Stimulated activated CD4-positive, alpha-beta T cell treated with anti-CD3 and anti-CD28 coated beads, Interleukin-12 subunit alpha, Interleukin-12 subunit beta, amount 100 ng/mL, for 4 hours (primary cell): ENCODE measurements around the gene MYH7.

Experiments used
- DNase-seq: peaks from one replicate; pipeline ENCODE4 v3.0.0-alpha.2; 2020

The MYH7 gene

DNA sequence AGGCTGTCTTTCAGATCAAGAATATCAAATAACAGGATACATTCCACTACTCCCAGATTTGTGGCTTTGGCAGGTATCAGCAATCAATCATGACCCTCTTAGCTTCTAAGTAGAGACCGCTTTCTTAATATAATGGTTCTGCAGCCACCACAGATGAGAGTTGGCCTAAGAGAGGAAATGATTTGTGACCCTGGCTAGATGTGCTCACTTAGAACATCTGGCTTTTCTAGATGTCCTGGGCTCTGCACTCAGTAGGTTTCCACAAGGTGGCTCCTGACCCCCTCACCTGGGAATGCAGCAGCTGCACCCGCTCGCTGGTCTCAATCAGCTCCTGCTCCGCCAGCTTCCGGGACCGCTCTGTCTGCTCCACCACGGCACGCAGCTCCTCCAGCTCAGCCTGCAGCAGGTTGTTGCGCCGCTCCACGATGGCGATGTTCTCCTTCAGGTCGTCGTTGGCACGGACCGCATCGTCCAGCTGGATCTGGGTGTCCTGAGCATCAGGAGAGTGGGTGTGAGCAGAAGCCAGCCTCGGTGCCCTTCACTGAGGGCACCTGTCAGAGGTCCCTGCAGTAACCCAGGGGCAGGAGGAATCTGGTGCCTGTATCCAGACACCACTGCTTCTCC is 49.7 kb downstream of the MYH7 start:
- DNase-seq: no peak

DNA sequence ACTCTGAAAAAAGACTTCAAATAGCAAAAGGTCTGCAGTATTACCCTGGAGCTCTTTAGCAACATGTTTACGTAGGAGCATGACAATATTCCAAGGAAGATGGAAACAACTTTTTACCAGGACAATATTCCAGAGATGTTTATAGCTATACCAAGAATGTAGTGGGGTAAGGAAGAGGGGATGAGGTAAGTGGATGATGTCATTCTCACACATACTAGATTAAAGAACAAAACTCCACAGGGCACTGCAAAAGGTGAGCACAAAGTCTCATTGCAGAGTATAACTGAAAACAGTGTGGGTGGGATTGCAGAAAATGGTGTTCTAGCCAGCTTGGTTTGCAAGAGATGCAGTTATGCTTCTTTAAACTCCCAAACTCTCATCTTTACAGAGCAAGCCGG is 50.2 kb downstream of the MYH7 start:
- DNase-seq: no peak

DNA sequence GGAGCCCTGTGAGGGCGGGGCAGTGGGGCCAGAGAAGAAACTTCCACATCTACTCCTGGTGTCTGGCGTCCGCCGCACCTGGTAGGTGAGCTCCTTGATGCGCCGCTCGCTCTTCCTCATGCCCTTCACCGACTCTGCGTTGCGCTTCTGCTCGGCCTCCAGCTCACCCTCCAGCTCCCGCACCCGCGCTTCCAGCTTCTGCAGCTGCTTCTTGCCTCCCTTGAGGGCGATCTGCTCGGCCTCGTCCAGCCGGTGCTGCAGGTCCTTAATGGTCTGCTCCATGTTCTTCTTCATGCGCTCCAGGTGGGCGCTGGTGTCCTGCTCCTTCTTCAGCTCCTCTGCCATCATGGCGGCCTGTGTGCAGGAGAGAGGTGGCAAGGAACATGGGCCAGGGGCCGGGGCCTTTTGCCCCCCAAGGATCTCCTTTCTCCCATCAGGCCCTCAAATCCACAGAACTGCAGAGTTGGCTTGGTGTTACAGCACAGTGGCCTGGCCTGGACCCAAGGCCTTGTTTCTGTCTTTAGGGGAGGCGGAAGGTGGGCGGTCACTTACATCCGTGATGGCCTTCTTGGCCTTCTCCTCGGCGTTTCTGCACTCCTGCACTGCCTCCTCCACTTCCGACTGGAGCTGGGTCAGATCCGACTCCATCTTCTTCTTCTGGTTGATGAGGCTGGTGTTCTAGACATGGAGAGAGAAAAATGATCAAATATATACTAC is 50.9 kb downstream of the MYH7 start:
- no peak for DNase-seq

DNA sequence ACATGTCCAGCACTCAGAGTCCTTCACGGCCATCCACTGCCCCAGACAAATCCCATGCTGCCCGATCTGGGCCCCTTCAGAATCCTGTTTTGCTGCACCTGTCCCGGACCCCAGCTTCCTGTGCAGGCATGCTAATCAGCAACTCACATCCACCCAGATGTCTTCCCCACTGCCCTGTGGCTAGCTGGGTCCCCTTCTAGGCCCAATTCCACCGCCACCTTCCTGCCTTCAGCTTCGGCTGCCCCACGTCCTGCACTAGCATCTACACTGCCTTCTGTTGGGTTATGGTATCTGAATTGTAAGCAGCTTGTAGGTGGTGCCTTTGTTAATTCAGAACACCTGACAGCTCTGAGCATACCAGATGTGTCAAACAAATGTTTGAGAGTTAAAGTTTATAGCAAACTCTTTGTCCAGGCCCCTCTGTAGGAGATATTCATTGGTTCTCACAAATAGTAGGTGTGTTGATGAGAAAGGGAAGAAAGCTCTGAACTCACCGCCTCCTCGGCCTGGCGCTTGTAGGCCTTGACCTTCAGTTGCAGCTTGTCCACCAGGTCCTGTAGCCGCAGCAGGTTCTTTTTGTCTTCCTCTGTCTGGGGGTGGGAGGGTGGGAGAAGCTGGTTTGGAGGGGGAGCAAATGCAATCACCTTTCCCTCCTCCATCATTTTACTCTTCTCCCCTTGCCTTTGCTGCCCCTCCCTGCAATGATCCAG is 52.6 kb downstream of the MYH7 start:
- no peak for DNase-seq

DNA sequence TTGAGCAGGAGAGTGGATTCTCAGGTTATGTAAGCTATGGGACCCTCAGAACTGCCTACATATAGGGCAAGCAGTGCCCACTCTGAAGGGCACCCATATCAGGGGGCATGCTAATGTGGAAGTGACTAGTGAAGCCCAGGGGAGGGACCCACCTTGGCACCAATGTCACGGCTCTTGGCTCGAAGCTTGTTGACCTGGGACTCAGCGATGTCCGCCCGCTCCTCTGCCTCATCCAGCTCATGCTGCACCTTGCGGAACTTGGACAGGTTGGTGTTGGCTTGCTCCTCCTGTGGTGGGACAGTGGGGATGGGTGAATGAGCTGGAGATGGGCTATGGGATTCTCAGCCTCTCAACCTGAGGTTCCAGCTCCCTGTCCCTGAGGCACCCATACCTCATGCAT is 53.2 kb downstream of the MYH7 start:
- DNase-seq: no peak

DNA sequence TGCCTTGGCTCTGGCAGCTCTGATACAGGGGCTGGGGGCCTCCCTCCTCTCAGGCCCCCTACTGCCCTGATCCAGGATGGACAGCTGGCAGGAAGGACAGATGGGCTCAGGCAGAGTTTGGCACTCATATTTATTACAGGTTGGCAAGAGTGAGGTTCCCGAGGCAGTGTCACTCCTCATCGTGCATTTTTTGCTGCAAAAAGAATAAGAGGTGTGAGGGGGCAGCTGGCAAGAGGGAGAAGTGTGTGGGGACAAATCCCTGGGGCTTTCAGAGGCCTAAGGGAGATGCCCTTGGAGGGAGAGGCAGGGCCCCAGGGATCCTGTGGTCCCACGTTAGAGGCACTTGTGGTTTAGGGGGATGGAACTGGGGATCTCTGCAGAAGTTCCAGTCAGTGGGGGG is 53.6 kb downstream of the MYH7 start:
- DNase-seq: no peak

DNA sequence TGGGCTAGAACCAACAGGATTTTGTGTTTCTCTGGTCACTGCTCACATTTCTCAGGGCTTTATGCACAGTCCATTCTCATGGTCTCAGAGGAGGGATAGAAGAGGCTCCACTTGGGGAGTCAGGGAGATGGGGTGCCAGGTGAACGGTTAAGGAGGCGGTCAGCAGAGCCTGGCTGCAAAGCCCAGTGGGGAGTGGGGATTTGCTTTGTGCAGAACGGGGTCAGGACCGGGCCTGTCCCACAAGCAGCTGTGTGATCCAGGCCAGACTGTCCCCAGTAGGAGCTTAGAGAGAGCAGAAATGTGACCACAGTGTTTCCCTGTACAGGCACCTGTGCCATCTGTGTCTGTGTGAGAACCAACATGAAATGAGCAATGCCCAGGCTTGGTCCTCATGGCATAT is 54.5 kb downstream of the MYH7 start:
- no peak for DNase-seq

DNA sequence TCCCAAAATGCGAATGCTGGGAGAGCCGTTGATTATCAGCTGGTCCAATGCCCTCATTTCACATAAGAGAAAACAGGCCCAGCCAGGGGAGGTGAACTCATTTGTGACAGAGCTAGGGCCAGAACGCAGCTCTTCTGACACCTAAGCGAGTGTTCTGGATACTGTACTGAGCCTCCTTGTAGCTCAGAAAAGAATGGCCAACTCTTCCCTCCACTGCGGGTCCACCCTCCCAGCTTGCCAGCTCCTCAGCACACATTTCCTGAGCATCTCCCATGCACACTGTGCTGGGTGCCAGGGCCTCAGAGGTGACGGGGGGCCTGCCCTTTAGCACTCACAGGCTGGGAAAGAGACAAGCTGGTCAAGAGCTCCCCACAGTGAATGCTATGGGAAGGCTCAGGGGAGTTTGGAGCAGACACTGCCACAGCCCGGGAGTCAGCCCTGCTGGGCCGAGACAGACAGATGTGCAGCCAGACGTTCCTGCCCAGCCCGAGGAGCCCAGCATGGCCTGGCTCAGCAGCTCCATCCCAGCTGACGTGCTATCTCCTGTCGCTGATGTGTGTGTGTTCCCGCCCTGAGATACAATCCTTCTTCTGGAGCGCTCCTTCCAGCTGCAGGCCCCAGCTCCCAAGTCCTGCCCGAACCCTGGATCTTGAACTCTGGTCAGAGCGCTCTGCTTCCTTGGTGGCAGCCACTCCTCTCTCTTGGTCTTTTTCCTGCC is 55.1 kb downstream of the MYH7 start:
- no peak for DNase-seq

DNA sequence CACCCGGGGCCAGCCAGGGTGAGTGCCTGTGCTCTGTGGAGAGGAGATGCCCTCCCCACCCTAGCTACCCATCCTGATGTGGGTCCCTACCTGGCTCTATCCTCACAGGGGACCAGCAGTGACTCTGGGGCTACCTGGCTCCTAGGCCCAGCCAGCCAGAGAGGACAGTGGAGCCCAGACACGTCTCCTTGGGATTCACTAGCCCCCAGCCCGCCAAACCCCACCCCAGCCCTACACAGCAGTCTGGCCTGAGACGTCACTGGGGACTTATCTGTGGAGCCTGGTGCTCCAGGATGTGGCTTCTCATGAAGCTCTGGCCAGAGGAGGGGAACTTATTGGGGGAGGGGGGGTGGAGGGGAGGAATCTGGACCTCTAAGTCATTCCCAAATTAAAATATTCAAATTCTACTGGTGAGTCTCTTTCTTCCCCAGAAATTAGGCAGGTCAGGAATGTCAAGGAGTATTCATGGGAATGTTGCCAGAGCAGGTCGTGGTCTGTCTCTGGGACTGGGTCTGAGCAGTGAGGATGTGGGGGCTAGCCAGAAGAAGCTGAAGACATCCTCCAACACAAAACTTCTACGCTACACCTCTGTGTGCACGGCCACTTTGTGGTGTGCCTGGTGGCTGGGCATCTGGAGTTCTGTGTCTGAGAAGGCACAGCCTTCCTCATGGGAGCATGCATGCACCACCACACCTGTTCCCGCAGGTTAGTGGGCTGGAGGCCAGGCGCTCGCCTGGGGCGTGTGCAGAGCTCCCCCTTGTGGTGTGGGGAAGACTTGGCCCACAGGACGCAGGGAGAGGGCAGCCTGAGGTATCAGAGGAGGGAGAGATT is 55.9 kb downstream of the MYH7 start:
- peak; percentile 65 for DNase-seq

DNA sequence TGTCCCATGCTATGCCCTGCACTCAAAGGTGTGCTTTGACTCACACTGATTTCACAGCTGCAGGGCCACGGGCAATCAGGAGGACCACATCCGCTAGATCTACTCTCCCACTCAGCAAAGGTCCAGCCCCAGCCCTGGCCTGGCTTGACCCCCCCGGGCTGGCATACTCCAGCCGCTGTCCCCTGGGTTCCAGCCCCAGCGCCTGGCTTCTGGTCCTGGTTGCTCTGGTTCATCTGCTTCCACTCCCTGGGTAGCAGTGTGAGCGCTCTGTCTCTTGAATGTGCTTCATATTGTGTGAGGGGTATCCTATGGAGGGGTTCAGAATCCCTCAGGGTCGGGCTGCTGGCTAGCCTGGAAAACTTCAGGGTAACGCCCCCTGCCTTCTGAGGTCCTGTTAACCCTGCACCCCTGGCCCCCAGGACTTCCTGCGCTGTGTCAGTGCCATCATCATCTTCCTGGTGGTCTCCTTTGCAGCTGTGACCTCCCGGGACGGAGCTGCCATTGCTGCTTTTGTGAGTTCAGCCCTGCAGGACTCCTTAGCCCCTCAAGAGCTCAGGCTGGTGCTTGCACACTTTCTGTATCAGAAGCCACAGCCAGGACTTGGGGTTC is 56.7 kb downstream of the MYH7 start:
- no peak for DNase-seq

DNA sequence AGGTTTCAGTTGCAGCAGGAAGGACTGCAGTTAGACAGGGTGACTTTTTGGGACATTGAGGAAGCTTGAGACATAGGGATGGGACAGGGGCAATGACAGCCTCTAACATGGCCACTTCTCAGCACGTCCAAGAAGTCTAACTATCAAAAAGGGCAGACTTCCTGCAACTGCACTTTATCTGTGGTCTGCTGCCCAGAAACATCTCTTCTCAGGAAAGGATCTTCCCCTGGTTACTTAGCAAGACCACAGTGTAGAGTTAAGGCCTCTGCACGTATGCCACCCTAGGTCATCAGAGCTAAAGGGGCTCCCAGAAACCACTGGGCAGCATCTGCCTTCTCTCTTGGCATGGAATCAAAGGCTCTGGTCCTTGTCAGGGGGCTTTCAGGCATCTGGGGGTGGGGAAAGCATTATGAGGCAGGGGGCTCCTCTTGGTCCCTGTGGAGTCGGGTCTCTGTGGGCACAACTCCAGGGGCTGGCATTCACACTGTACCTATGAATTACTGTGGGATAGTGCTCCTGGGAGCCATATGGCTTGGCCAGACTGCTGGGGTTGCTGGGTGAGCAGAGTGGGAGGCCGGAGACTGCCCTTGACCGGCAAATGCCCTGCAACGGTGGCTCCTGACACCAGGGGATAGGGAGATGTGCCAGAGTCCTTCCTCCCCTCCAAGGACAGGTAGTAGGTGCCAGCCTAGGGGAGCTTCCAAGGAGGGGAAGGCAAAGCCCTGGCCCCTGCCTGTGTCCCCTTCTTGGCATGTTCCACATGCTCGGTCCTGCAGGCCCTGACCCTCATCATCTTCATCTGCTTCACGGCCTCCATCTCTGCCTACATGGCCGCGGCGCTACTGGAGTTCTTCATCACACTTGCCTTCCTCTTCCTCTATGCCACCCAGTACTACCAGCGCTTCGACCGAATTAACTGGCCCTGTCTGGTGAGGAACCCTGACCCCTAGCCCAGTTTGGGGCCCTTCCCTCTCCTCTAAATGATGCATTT is 57.6 kb downstream of the MYH7 start:
- DNase-seq: no peak

DNA sequence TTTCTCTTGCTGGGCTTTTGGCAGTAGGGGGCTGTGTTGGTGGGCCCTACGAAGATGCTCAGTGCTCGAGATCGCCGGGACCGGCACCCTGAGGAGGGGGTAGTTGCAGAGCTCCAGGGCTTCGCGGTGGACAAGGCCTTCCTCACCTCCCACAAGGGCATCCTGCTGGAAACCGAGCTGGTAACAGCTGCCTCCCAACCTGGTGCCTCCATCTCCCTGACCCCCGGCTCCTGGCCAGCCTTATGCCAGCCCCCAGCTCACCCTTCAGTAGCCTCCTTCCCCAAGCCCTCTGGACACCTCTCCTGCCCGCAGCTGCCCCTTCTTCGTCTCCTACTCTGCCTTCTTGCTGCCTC is 58.3 kb downstream of the MYH7 start:
- no peak for DNase-seq

DNA sequence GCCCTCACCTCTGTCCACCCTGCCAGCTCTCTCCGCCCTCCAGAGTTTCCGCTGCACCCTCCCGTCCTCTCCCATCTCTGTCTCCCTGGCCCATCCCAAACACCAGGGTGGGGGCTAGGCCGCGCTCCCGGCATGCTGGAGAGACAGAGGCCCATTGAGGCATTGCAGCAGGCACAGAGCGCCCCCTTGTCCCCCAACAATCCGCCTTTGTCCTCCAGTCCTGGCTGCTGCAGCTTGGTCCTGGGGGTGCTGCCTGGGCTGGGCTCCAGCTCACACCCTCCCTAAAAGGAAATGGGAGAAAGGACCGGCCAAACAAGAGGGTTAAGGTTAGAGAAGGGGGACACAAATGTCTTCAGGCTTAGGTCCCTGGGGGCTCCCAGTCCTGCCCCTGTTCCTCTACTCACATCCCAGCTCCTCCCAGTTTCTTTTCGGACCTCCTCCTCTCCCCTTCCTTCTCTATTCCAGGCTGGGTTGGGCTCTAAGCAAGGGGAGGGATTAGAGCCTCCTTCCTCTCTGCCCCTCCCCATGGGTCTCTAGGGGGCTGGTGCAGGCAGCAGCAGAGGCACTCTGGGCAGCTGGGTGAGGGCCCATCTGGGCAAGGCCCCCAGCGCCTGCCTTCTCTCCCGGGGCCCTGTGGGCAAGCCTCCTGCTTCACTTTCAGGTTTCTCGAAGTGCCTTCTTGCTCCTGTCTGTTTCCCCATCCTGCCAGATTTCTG is 58.8 kb downstream of the MYH7 start, which contains the start of gene CMTM5:
CMTM5 (plus strand) TSS at position 565 of the 716 bp plus-strand sequence. CDS start 206 bp downstream, outside the sequence.
- DNase-seq: no peak

DNA sequence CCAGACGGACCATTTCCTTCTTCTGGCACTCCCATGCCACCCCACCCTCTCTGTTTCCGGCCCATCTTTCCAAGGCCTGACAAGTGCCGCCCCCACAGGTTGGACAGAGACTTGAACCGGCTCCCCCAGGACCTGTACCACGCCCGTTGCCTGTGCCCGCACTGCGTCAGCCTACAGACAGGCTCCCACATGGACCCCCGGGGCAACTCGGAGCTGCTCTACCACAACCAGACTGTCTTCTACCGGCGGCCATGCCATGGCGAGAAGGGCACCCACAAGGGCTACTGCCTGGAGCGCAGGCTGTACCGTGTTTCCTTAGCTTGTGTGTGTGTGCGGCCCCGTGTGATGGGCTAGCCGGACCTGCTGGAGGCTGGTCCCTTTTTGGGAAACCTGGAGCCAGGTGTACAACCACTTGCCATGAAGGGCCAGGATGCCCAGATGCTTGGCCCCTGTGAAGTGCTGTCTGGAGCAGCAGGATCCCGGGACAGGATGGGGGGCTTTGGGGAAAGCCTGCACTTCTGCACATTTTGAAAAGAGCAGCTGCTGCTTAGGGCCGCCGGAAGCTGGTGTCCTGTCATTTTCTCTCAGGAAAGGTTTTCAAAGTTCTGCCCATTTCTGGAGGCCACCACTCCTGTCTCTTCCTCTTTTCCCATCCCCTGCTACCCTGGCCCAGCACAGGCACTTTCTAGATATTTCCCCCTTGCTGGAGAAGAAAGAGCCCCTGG is 59.8 kb downstream of the MYH7 start:
- DNase-seq: no peak

DNA sequence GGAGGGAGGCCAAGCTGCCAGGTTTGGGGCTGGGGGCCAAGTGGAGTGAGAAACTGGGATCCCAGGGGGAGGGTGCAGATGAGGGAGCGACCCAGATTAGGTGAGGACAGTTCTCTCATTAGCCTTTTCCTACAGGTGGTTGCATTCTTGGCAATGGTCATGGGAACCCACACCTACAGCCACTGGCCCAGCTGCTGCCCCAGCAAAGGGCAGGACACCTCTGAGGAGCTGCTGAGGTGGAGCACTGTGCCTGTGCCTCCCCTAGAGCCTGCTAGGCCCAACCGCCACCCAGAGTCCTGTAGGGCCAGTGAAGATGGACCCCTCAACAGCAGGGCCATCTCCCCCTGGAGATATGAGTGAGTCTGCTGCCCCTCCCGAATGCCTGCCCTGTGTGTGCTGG is 62.4 kb downstream of the MYH7 start:
- DNase-seq: no peak

DNA sequence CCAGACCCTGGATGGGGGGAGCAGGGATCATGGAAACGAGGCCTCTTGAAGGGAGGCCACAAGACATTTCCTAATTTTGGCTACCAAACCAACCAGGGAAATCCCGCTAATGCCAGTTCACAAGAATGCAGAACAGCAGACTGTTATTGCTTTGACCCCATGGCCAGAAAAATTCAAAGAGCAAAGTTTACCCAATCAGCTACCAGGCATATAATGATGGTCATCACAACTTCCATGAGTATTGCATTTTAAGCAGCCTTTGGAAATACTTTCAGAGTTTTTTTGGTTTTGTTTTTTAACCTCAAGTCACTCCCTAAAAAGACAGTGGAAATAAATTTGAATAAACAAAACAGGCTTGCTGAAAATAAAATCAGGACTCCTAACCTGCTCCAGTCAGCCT is 63.0 kb downstream of the MYH7 start, which contains the start of gene IL25:
IL25 (plus strand) TSS at position 301 of the 400 bp plus-strand sequence.
- no peak for DNase-seq

DNA sequence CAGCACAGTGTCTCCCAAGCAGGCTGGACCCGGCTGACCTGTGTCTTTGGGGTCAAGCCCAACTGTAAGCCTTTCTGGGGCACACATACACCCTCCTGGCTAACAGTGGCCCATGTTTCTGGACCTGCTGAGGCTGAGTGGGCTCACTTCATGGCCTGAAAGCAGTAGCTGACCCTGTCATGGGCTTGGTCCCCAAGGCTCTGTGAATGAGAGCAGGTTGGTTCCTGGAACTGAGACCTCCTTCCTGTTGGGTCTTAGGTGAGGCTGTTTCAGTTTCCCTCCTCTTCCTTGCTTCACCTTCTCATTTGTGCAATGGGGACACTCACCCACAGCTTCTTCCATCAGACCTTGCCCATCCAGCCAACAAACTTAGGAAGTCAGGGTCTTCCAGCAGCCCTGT is 63.6 kb downstream of the MYH7 start:
- no peak for DNase-seq

DNA sequence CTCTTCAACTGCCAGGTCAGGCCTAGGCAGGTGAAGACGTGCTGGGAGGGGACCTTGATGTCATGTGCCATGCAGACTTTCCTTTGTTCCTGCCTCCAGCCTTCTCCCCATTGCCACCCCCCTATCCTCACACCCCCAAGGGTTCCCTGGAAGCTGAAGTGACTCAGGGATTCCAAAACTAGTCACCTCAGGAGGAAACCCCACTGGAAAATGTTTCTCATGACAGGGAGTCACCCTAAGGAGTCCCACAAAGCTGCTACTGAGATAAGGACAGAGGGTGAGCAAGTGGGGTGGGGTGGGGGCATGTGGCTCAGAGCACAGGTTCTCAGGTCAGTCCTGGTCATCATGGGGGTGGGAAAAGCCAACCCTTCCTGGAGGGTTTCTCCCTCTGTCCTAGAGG is 65.2 kb downstream of the MYH7 start:
- DNase-seq: no peak

DNA sequence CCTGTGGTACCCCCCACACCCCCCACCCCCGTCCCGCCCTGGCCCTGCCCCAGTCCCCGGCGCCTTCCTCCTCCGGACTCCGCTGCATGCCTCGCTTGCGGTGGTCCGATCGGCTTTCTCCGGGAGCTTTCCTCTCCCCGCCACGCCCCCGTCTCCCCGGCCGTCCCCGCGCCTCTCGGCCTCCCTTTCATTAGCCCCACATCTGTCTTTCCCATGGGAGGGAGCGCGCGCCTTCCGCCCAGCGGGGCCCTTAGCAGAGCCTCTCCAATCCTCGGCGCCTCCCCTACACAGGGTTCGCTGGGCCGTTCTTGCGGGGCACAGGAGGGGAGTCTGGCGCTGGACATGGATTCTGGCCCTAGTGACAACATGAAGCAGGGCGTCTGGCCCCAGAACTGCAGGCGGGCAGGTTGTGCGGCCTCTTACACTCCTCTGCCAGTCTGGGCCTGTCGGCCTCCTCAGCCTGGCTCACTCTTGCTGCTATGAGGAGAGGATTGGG is 69.0 kb downstream of the MYH7 start:
- DNase-seq: no peak
